GM06990 (cell line): ENCODE results near the gene DNM2.
A peak's percentile ranks its signal among the peaks of the same experiment; 100 is the strongest.

Experiments used
- DNase-seq: peaks from one replicate; pipeline ENCODE4 v3.0.0-alpha.2; 2011; ENCODE audit not compliant: insufficient read length; ENCODE audit errors: extremely low read depth
- H3K27me3 ChIP-seq: replicated peaks from 2 replicates; pipeline ENCODE4 v1.6.0; 2011; ENCODE audit warnings: low read length; ENCODE audit not compliant: control insufficient read depth, insufficient read depth
- H3K36me3 ChIP-seq: 2 replicates; pipeline ENCODE4 v1.5.1; 2011; ENCODE audit warnings: low read length; ENCODE audit not compliant: control insufficient read depth, insufficient read depth
- H3K4me3 ChIP-seq: replicated peaks from 2 replicates; pipeline ENCODE4 v1.5.1; 2011; ENCODE audit warnings: low read depth, mild to moderate bottlenecking, control low read depth, low read length
- CTCF ChIP-seq: IDR thresholded peaks from 2 replicates; pipeline ENCODE4 v1.5.1; 2011; ENCODE audit warnings: low read length, control low read depth, mild to moderate bottlenecking, inconsistent platforms; ENCODE audit not compliant: insufficient read depth, poor library complexity, severe bottlenecking

The DNM2 gene

GRCh38 chr19:10692673-10693264 is 25.1 kb upstream of the DNM2 start:
- H3K27me3 ChIP-seq: no peaks in the 10 kb centered on the region
- no peak for DNase-seq
- H3K4me3 ChIP-seq: no peak overlapping the region
- TF ChIP-seq CTCF: no peak
- peaks cover 37% of the 10 kb centered on the region for H3K36me3 ChIP-seq

GRCh38 chr19:10694706-10695307 is 23.1 kb upstream of the DNM2 start:
- no peak for TF ChIP-seq CTCF
- no peak for DNase-seq
- H3K36me3 ChIP-seq: peaks cover 23% of the 10 kb centered on the region
- no peak overlapping the region for H3K4me3 ChIP-seq
- no peaks in the 10 kb centered on the region for H3K27me3 ChIP-seq

GRCh38 chr19:10695401-10696398 is 22.2 kb upstream of the DNM2 start:
- no peak for TF ChIP-seq CTCF
- Histone ChIP-seq H3K4me3 (no peak overlapping the region), H3K27me3 (no peaks in the 10 kb centered on the region), H3K36me3 (peaks cover 15% of the 10 kb centered on the region)
- DNase-seq: peak; percentile 89

GRCh38 chr19:10699650-10700335 is 18.1 kb upstream of the DNM2 start:
- Histone ChIP-seq H3K36me3 (peaks cover 2% of the 10 kb centered on the region; the same call in 1 of the 2 replicates), H3K4me3 (no peak overlapping the region), H3K27me3 (no peaks in the 10 kb centered on the region)
- peak; percentile 65 for TF ChIP-seq CTCF
- DNase-seq: no peak

- H3K27me3 ChIP-seq: no peaks in the 10 kb centered on the region
- peak overlapping the region; percentile 99 for H3K4me3 ChIP-seq
- peak; percentile 62 for DNase-seq
- TF ChIP-seq CTCF: peak; percentile 21
- H3K36me3 ChIP-seq: peaks cover 2% of the 10 kb centered on the region; the same call in 1 of the 2 replicates
Observed at GRCh38 chr19:10701955-10702525, 15.8 kb upstream of the DNM2 start.
